Spleen (tissue), 7 donors: Measurements from ENCODE around the gene MIAT.

Experiments
- POLR2A ChIP-seq, 3 donors: fragments of 450-650 bp; IDR thresholded peaks; one replicate each; pipeline ENCODE4 v1.5.1; 2017; ENCODE audit warnings: antibody characterized with exemption in 3 of 3, mild to moderate bottlenecking in 1 of 3
- TF ChIP-seq, protein P1 (sequence below), 11 experiments: fragments of 200-600 bp in 7 of 11; fragments of 450-650 bp in 4 of 11; sonication (generic) in 4 of 11; IDR thresholded peaks in 8 of 11; conservative IDR thresholded peaks in 3 of 11; 1 replicate in 7 of 11; 2 replicates in 4 of 11; pipeline versions ENCODE4 v1.4.0 to v1.8.0; 2016 to 2021; ENCODE audit warnings: antibody characterized with exemption in 11 of 11, inconsistent platforms in 4 of 11, mild to moderate bottlenecking in 1 of 11
- donor health status: DM: no; HTN: no; CAD: no; lungs with moderate emphysema.
- donor health status: DM: no; HTN: no; CAD: no.
- donor health status: DM: no; HTN: no; CAD: no.

DNA sequence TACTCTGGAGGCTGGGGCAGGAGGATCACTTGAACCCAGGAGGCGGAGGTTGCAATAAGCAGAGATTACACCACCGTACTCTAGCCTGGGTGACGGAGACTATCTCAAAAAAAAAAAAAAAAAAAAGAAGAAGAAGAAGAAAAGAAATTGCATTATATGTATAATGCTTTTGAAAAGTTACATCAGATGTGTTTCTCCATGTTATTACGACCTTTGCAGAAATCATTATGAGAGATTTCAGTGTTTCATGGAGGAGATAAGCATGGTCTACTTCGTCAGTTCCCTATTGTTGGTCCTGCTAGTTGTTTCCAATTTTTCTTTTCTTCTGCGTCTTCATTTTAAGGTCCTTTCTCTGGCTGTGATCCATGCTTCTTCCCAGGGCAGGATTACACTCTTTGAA lies 3.0 kb downstream of the MIAT start:
- TF ChIP-seq, protein P1, sequence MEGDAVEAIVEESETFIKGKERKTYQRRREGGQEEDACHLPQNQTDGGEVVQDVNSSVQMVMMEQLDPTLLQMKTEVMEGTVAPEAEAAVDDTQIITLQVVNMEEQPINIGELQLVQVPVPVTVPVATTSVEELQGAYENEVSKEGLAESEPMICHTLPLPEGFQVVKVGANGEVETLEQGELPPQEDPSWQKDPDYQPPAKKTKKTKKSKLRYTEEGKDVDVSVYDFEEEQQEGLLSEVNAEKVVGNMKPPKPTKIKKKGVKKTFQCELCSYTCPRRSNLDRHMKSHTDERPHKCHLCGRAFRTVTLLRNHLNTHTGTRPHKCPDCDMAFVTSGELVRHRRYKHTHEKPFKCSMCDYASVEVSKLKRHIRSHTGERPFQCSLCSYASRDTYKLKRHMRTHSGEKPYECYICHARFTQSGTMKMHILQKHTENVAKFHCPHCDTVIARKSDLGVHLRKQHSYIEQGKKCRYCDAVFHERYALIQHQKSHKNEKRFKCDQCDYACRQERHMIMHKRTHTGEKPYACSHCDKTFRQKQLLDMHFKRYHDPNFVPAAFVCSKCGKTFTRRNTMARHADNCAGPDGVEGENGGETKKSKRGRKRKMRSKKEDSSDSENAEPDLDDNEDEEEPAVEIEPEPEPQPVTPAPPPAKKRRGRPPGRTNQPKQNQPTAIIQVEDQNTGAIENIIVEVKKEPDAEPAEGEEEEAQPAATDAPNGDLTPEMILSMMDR (IDR thresholded peaks at IDR 0.05 in 8 of 11, conservative IDR thresholded peaks at IDR 0.05 in 3 of 11): no peak
- TF ChIP-seq POLR2A (IDR thresholded peaks at IDR 0.05): no peak
